A172 (cell line): ENCODE measurements around the gene IFIT1B. TPM values are rescaled to one million over a fixed set of nuclear protein-coding genes. Genes with fewer than 3 reads are reported as not detected.
A peak's percentile ranks its signal among the peaks of the same experiment; 100 is the strongest.

Source experiments
- DNase-seq: peaks from one replicate; pipeline ENCODE4 v3.0.0-alpha.2; 2015; ENCODE audit warnings: low spot score
- total RNA-seq: library from RNA; depleted of rRNA; stranded (reverse); fragments of >200 nt; shearing (Covaris generic); gene quantifications from 2 replicates; pipeline ENCODE4 v1.2.3, GENCODE V29; 2014; rRNA removed

The IFIT1B gene
- total RNA-seq, 1 experiment from 2014 or later: not detected

GRCh38 chr10:89413398-89413912 lies 35.6 kb downstream of the IFIT1B start:
- DNase-seq: no peak

GRCh38 chr10:89414146-89414878 lies 36.5 kb downstream of the IFIT1B start, which contains the start of gene IFIT5:
TSS of gene IFIT5 (plus strand) at chr10:89414568. CDS start at chr10:89414799, 231 bp downstream.
- DNase-seq: peak; percentile 55

- DNase-seq: peak; percentile 43
Measured at GRCh38 chr10:89414879-89415821, 37.3 kb downstream of the IFIT1B start.

- no peak for DNase-seq
Measured at GRCh38 chr10:89416465-89416864, 38.6 kb downstream of the IFIT1B start.

- no peak for DNase-seq
Measured at GRCh38 chr10:89419548-89419947, 41.7 kb downstream of the IFIT1B start.

GRCh38 chr10:89421018-89421476 lies 43.2 kb downstream of the IFIT1B start:
- no peak for DNase-seq

GRCh38 chr10:89425000-89425399 lies 47.1 kb downstream of the IFIT1B start:
- no peak for DNase-seq

- DNase-seq: peak; percentile 59
Measured at GRCh38 chr10:89426230-89426868, 48.5 kb downstream of the IFIT1B start.

GRCh38 chr10:89427629-89428028 lies 49.8 kb downstream of the IFIT1B start:
- DNase-seq: peak; percentile 49

- no peak for DNase-seq
Measured at GRCh38 chr10:89428877-89429276, 51.0 kb downstream of the IFIT1B start.

- peak; percentile 57 for DNase-seq
Measured at GRCh38 chr10:89431977-89432376, 54.1 kb downstream of the IFIT1B start.

Other genes with a start within 250 kb of the IFIT1B start
- 0.09 TPM in 1 of 2 replicates, not detected in the other for gene CH25H, start 170.7 kb upstream of the IFIT1B start, total RNA-seq
- gene LIPA, start 126.3 kb upstream of the IFIT1B start, total RNA-seq: 92.1 and 113 TPM in 2 replicates
- 2.5 and 3.5 TPM in 2 replicates for gene IFIT2, start 76.0 kb upstream of the IFIT1B start, total RNA-seq
- gene IFIT3, start 50.1 kb upstream of the IFIT1B start, total RNA-seq: 16.6 and 17.2 TPM in 2 replicates
- 21.2 and 22.9 TPM in 2 replicates for gene IFIT1, start 14.6 kb downstream of the IFIT1B start, total RNA-seq
- 35.5 and 38.5 TPM in 2 replicates for gene IFIT5, start 36.5 kb downstream of the IFIT1B start, total RNA-seq
- gene SLC16A12, start 157.5 kb downstream of the IFIT1B start, total RNA-seq: 0.38 and 0.50 TPM in 2 replicates